Pulmonary artery endothelial cell (primary cell): ENCODE data around the gene MINPP1. TPM values are rescaled to one million over a fixed set of nuclear protein-coding genes. Genes with fewer than 3 reads are reported as not detected.

Experiments
- DNase-seq: peaks from one replicate; pipeline ENCODE4 v3.0.0-alpha.2; 2011; ENCODE audit warnings: low read depth, low spot score
- total RNA-seq: library from RNA; depleted of rRNA; stranded (reverse); fragments of >200 nt; gene quantifications from 2 replicates; pipeline ENCODE4 v1.2.3, GENCODE V29; 2014

The MINPP1 gene
- total RNA-seq, 1 donor from 2014 or later = 26.3 TPM

DNA sequence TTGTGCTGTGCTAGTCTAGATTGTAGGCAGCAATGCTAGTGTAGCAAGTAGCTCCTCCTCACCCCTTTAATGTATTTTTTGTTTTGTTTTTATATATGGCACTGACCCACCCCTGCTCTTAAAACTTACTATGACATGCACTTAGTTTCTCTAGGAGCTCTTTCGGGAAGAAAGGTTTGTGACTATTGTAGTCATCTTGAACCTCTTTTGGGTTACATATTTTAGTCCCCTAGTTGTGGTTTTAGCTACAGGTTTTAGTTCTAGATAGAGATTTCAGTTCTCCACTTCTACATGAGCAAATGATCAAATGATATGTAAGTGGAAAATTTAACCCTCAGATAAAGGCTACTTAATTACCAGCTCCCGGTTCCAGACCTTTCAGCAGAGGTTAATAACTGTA is 14.9 kb downstream of the MINPP1 start:
- no peak for DNase-seq

- no peak for DNase-seq
These were observed 19.0 kb downstream of the MINPP1 start for GRCh38 chr10:87523731-87524130.

GRCh38 chr10:87524296-87524695 is 19.6 kb downstream of the MINPP1 start:
- no peak for DNase-seq

DNA sequence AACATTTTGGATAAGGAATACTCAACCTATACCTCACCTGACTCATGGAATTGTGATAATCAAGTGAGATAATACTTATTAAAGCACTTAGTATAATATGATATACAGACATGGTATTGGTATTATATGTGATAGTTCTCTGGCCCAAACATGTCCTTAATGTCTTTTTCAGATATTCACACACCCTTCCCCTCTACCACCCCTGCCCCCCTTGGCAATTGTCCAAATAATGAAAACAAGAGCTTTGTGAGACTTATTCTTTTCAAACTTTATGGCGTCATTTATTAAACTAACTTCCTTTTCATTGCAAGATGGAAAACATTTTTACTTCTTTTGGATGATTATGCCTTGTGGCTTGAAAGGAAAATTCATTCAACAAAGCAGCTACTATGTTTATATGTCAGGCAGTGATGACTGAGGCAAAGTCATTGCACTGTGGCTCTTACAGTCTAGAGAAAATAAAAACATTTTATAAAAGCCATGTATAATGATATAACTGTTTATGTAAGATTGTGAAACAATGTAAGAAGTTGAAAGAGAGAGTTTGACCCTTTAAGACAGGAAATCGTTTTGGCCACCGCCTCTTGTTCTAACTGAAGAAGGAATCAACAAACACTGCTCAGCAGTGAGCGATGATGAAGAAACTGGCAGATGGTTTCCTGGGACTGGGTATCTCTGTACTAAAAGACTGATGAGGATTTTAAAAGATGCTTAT is 27.4 kb downstream of the MINPP1 start:
- DNase-seq = peak; percentile 30

DNA sequence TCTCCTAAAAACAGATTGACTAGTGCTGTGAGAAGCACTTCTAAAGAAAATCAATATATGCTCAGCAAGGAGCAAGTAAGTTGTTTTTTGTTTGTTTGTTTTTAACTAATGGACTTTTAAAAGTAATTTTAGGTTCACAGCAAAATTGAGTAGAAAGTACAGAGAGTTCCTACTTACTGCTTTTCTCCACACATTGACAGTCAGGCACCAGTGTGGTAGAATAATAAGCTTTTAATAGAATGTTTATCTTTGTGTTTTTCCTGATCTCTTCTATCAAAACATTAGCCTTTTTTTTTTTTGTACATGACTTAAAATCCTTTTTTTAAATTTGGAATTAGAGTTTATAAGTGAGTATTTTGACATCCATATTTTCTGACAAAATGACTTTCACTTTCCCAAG is 28.0 kb downstream of the MINPP1 start:
- DNase-seq = no peak

GRCh38 chr10:87534173-87534858 is 29.6 kb downstream of the MINPP1 start:
- no peak for DNase-seq

DNA sequence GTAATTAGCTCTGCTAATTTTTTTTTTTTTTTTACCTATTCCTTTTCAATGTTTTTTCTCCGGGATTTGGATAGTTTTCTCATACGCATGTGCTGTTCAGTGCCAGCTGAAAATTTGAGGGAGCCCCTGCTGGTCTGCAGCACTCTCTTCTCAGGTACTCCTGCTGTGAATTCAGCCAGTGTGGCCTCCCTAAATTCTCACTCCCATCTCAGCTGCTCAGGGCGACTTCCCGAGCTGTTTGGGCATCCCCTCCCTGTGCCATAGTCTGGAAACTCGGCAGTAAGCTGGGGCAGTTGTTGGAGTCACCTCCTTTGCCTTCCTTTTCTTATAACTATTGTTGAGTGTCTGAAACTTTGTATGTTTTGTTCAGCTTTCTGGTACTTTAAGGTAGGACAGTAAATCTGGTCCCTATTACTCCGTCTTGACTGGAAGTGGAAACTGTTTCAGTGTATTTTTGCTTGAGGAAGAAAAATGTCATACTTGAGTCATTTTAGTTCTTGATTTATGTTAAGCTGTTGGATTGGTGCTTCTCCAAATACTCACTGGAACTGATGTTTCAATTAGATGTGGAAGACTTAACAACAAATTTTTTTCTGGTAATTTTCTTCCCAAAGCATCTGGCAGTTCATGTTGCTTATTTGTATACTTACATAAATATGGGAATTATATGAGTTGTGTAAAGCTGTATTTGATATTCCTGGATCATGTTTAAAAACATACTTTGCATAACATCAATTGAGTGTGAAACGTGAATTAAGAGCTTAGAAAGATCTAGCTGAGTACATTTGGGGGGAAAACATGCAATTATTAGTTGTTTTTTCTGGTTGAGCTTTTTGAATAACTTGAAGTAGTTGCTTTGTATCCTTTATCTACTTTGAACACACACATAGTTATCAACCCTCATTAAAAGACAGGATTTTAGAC is 33.7 kb downstream of the MINPP1 start:
- no peak for DNase-seq

- DNase-seq = no peak
These were observed 36.4 kb downstream of the MINPP1 start for GRCh38 chr10:87541114-87541513.

GRCh38 chr10:87544721-87545120 is 40.0 kb downstream of the MINPP1 start:
- DNase-seq = no peak

- no peak for DNase-seq
These were observed 41.1 kb downstream of the MINPP1 start for GRCh38 chr10:87545783-87546182.

- no peak for DNase-seq
These were observed 41.5 kb downstream of the MINPP1 start for GRCh38 chr10:87546210-87546609.

DNA sequence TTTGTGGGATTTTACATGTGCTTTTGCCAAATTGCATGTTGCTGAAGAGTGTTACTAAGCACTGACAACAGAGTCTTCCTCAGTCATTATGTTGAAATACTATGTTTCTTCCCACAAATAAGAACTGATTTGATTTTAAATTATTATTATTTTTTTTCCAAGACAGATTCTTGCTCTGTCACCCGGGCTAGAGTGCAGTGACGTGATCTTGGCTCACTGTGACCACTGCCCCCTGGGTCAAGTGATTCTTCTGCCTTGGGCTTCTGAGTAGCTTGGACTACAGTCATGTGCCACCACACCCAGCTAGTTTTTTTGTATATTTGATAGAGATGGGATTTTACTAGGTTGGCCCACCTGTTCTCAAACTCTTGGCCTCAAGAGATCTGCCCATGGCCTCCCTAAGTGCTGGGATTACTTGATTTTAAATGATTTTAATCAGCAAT is 42.3 kb downstream of the MINPP1 start:
- no peak for DNase-seq

DNA sequence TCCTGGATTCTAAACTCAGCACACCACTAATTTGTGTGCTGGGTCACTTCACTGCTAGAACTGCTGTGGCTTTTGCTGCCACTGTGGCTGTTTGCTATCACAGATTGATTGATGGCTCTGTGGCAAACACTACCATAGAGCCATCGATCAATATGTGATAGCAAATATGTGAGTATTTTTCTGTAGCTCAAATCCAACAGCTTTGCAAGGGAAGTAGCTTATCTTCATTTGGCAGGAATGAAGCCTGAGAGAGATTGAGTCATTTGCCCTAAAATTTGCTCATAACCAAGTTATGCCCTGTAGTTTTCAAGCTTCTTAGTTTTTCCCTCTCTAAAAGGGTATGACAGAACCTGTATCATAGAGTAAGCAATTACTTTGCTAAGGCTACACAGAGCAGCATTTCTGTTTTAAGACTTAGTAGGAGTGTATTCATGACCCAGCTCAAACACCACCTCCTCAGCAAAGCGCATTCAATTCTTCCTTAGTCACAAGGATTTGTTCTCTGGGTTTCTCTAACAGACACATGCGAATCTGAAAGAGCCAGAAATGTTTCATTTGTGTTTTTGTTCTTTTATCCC is 43.1 kb downstream of the MINPP1 start:
- DNase-seq = no peak

GRCh38 chr10:87550741-87551140 is 46.0 kb downstream of the MINPP1 start:
- DNase-seq = no peak

DNA sequence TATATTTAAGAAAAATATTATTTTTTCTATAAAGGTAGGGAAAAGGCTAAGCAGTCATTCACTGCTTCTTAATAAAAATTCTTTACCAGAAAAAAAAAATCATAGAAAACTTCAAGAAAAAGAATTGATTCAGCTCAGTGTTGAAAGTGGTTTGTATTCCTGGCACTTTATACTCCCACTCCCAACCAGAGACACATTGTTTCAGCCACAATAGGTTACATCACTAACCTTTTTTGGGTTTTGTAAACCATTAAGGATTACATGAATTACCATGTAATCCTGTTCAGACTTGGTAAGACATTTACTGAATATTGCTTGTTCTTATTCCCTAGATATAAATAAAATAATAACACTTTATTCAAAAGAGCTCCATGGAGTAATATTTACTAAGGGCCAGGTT is 46.6 kb downstream of the MINPP1 start:
- DNase-seq = no peak

DNA sequence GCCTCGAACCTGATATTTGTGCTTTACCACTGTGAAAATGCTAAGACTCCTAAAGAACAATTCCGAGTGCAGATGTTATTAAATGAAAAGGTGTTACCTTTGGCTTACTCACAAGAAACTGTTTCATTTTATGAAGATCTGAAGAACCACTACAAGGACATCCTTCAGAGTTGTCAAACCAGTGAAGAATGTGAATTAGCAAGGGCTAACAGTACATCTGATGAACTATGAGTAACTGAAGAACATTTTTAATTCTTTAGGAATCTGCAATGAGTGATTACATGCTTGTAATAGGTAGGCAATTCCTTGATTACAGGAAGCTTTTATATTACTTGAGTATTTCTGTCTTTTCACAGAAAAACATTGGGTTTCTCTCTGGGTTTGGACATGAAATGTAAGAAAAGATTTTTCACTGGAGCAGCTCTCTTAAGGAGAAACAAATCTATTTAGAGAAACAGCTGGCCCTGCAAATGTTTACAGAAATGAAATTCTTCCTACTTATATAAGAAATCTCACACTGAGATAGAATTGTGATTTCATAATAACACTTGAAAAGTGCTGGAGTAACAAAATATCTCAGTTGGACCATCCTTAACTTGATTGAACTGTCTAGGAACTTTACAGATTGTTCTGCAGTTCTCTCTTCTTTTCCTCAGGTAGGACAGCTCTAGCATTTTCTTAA is 47.7 kb downstream of the MINPP1 start:
- no peak for DNase-seq

DNA sequence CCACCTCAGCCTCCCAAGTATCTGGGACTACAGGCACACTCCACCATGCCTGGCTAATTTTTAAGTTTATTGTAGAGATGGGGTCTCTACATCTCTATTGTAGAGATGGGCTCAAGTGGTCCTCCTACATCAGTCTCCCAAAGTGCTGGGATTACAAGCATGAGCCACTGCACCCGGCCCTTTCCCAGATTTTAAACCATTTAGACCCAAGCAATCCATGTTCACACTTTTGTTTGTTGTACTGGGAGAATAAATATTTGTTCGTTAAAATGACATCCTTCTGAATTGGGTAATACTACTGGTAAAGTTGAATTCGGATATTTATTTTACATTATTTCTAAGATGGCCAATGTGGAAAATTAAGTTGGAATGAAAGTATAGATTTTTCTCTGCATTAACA is 52.7 kb downstream of the MINPP1 start:
- DNase-seq = no peak

DNA sequence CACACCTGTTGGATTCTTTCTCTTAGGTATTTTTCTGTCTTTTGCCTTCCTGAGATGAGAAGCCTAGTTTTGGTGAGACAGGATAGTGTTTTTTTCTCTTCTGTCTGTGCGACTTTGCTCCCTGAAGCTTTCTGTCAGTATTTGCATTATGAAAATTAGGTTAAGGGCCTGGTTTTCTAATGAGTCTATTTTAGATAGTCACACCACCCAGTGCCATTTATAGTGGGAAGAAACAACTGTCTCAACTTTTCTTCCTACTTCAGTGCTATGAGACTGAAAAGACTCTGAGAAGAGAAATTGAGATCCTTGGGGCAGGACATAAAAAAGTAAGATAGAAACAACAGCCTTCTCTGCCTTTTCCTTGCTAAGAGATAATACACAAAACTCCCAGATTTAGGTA is 53.6 kb downstream of the MINPP1 start:
- DNase-seq = no peak

DNA sequence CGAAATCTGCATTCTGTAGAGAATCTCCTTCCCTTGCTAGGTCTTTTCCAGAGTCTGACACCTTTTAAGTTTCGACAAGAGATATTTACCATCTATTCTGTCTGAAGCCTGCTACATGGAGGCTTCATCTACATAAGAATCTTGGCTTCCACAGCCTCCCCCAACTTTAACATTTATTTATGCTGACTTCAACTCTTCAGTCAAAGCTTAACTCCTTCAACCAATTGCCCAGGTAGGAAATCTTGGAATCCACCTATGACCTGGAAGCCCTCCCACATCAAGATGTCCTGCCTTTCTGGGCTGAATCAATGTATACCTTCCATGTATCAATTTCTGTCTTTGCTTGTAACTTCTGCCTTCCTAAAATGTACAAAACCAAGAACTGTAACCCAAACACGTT is 54.7 kb downstream of the MINPP1 start:
- no peak for DNase-seq

GRCh38 chr10:87560495-87561129 is 55.9 kb downstream of the MINPP1 start:
- DNase-seq = no peak

DNA sequence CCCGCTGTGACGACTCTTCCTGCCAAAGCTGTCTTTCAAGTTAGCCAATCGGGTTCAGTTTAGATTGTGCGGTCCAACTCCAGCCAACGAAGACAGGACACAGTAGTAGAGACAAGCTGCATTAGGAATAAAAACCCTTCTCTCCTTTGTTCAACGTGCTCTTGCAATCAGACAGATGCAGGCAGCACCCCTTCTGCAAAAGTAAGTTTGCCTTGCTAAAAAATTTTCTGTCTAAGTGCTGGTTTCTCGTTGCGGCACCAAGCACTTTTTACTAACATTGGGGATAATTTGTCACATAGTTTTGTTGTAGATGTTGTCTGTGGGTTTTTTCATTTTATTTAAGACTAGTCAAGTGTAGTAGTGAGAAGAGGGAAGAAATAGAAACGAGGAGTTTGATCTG is 58.1 kb downstream of the MINPP1 start:
- no peak for DNase-seq
